ENCODE results near the gene EDC3.
A peak's percentile ranks its signal among the peaks of the same experiment; 100 is the strongest.
"Not testable (repeated sequence)": the region's sequence is repeated elsewhere in the genome, so short reads cannot be mapped to it uniquely, and the experiment has no call there.

The EDC3 gene

GRCh38 chr15:74655424-74655823, 40.4 kb downstream of the EDC3 start:
- DNase-seq (ENCODE audit: low read depth, low spot score): no peak
- no peak overlapping the region for H3K27ac ChIP-seq

GRCh38 chr15:74653426-74654102, 42.3 kb downstream of the EDC3 start:
- DNase-seq (ENCODE audit: low read depth, low spot score): peak; percentile 24

GRCh38 chr15:74651242-74651741, 44.5 kb downstream of the EDC3 start:
- no peak for DNase-seq (ENCODE audit: low read depth, low spot score)
- H3K27ac ChIP-seq: peak overlapping the region; percentile 14

More at GRCh38 chr15:74653426-74654102, 42.3 kb downstream of the EDC3 start:
- peak overlapping the region; percentile 19 for H3K27ac ChIP-seq

GRCh38 chr15:74648051-74648842, 47.6 kb downstream of the EDC3 start:
- no peak overlapping the region for H3K27ac ChIP-seq
- no peak for DNase-seq (ENCODE audit: low read depth, low spot score)

- DNase-seq (ENCODE audit: low read depth, low spot score): no peak
- no peak overlapping the region for H3K27ac ChIP-seq
Measured at GRCh38 chr15:74646480-74646879, 49.3 kb downstream of the EDC3 start.

GRCh38 chr15:74643665-74644204, 52.1 kb downstream of the EDC3 start:
- no peak for DNase-seq (ENCODE audit: low read depth, low spot score)
- H3K27ac ChIP-seq: no peak overlapping the region

- DNase-seq (ENCODE audit: low read depth, low spot score): no peak
- H3K27ac ChIP-seq: peak overlapping the region; percentile 51
Measured at GRCh38 chr15:74642734-74643664, 52.8 kb downstream of the EDC3 start.

GRCh38 chr15:74642348-74642733, 53.5 kb downstream of the EDC3 start:
- H3K27ac ChIP-seq: peak overlapping the region; percentile 51
- no peak for DNase-seq (ENCODE audit: low read depth, low spot score)

GRCh38 chr15:74641151-74641550, 54.7 kb downstream of the EDC3 start:
- DNase-seq (ENCODE audit: low read depth, low spot score): no peak

GRCh38 chr15:74636984-74637383, 58.8 kb downstream of the EDC3 start:
- no peak overlapping the region for H3K27ac ChIP-seq
- DNase-seq (ENCODE audit: low read depth, low spot score): no peak

More at GRCh38 chr15:74641151-74641550, 54.7 kb downstream of the EDC3 start:
- peak overlapping the region; percentile 51 for H3K27ac ChIP-seq

- DNase-seq (ENCODE audit: low read depth, low spot score): no peak
- H3K27ac ChIP-seq: no peak overlapping the region
Measured at GRCh38 chr15:74635228-74635627, 60.6 kb downstream of the EDC3 start.

GRCh38 chr15:74633781-74634180, 62.0 kb downstream of the EDC3 start:
- no peak for DNase-seq (ENCODE audit: low read depth, low spot score)
- H3K27ac ChIP-seq: no peak overlapping the region

- H3K27ac ChIP-seq: no peak overlapping the region
- DNase-seq (ENCODE audit: low read depth, low spot score): no peak
Measured at GRCh38 chr15:74632601-74633000, 63.2 kb downstream of the EDC3 start.

- H3K27ac ChIP-seq: no peak overlapping the region
Measured at GRCh38 chr15:74631935-74632560, 63.8 kb downstream of the EDC3 start.

GRCh38 chr15:74631408-74631807, 64.4 kb downstream of the EDC3 start:
- no peak for DNase-seq (ENCODE audit: low read depth, low spot score)
- H3K27ac ChIP-seq: no peak overlapping the region

More at GRCh38 chr15:74631935-74632560, 63.8 kb downstream of the EDC3 start:
- DNase-seq (ENCODE audit: low read depth, low spot score): no peak

- DNase-seq (ENCODE audit: low read depth, low spot score): no peak
- no peak overlapping the region for H3K27ac ChIP-seq
Measured at GRCh38 chr15:74631087-74631385, 64.8 kb downstream of the EDC3 start.

- no peak overlapping the region for H3K27ac ChIP-seq
Measured at GRCh38 chr15:74630284-74631086, 65.3 kb downstream of the EDC3 start.

GRCh38 chr15:74629696-74630095, 66.1 kb downstream of the EDC3 start:
- not testable (repeated sequence) for DNase-seq (ENCODE audit: low read depth, low spot score); H3K27ac ChIP-seq

More at GRCh38 chr15:74630284-74631086, 65.3 kb downstream of the EDC3 start:
- no peak for DNase-seq (ENCODE audit: low read depth, low spot score)

- no peak overlapping the region for H3K27ac ChIP-seq
- no peak for DNase-seq (ENCODE audit: low read depth, low spot score)
Measured at GRCh38 chr15:74628949-74629348, 66.9 kb downstream of the EDC3 start.

All from epithelial cell of prostate (primary cell).